KBM-7 (cell line): Measurements from ENCODE around the gene TBC1D3.
"Not testable (repeated sequence)": the region's sequence is repeated elsewhere in the genome, so short reads cannot be mapped to it uniquely, and the experiment has no call there.

Experiments
- DNase-seq: peaks from one replicate; pipeline ENCODE4 v3.0.0-alpha.2; 2015
- in situ Hi-C: fragments of 300-500 bp; cut with MboI; formaldehyde crosslinking; loops from 2 replicates; pipeline ENCODE4 v1.14.3; 2020; ENCODE audit warnings: low sequenced_read_pairs, low pct_unique_long_range_greater_than_20kb, mixed read lengths

The TBC1D3 gene

GRCh38 chr17:38192455-38192854, at the start of gene TBC1D3:
Gene TBC1D3, minus strand, starts transcription at chr17:38192555. Its CDS starts 1,526 bp downstream, at chr17:38191029.
- in situ Hi-C loops, DNase-seq: not testable (repeated sequence)

GRCh38 chr17:38232790-38233189, 40.4 kb upstream of the TBC1D3 start:
- in situ Hi-C loops, DNase-seq: not testable (repeated sequence)

GRCh38 chr17:38225844-38226495, 33.6 kb upstream of the TBC1D3 start:
- in situ Hi-C loops, DNase-seq: not testable (repeated sequence)

GRCh38 chr17:38220867-38221266, 28.5 kb upstream of the TBC1D3 start:
- DNase-seq, in situ Hi-C loops: not testable (repeated sequence)

- in situ Hi-C loops, DNase-seq: not testable (repeated sequence)
These were observed 7.9 kb upstream of the TBC1D3 start for GRCh38 chr17:38200271-38200670.

GRCh38 chr17:38134860-38135259, 57.5 kb downstream of the TBC1D3 start:
- in situ Hi-C loops, DNase-seq: not testable (repeated sequence)
